GM18868 (cell line): ENCODE data around the gene COMMD1.
"Not testable (repeated sequence)": the region's sequence is repeated elsewhere in the genome, so short reads cannot be mapped to it uniquely, and the experiment has no call there.

Experiments used
- ATAC-seq: cut with Tn5 transposase; IDR thresholded peaks from one replicate; pipeline ENCODE4 v1.9.1; 2021; ENCODE audit warnings: mild to moderate bottlenecking, moderate library complexity; ENCODE audit not compliant: unreplicated experiment

COMMD1 gene

DNA sequence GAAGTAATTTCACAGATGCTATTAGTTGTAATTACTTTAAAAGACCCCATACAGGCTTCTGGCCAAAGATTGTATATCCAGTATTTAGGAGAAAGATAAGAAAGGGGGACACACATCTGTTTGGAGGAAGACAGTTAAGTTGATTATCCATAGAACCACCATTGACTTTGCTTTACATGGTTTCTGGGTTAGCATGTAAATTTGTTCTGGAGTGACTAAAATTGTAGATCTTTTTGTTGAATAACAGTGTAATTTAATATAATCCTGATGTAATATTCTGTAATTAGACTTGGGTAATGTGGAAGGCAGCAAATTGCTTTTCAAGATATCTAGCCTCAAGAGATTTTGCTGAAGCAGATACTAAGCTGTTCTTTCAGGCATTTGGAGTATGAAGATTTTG is 17.2 kb downstream of the COMMD1 start:
- ATAC-seq: no peak

- ATAC-seq: no peak
These were observed 19.6 kb downstream of the COMMD1 start for GRCh38 chr2:61924895-61925663.

- ATAC-seq: no peak
These were observed 21.3 kb downstream of the COMMD1 start for GRCh38 chr2:61926531-61927477.

DNA sequence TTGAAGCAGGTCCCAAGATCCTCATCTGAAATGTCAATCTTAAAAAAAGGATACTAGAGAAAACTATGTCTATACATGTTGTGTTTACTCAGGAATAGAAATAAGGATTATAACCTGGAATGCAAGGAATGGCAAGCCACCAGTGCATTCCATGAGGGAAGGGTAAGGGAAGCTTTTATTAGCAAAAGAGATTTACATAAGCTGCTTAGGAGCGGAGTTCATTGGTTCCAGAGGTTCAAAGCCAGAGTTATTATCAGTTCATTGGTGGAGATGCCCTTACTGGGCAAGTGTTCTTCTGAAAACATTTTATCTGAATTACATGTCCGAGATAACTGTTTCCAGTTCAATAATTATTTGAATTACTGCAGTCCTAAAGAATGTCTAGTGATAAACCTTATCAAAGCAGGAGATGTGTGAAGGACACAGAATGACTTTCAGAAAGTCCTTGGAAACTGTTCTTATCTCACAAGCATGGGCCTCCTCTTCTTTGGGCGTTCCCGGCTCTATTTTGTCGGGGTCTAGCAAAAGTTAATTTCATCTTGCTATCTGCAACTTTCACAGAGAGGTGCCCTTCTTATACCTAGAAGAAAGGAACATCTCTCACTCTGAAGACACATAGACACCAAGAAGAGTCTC is 23.5 kb downstream of the COMMD1 start:
- ATAC-seq: no peak

DNA sequence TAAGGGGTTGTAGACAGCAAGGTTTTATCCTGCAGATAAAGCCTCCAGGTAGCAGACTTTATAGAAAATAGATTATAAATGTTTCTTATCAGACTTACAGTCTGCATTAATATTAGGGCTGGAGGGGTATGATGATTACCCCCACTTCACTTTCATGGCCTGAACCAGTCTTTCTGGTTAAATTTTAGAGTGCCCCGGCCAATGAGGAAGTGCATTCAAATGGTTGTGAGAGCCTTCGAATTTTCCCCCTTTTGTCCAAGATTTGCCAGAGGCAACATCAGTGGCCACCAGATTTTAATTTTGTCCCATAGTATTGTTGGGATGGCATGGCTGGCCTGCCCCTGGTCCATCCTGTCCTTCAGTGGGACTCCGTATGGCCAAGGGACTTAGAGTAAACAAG is 31.6 kb downstream of the COMMD1 start:
- no peak for ATAC-seq

GRCh38 chr2:61937886-61938285 is 32.4 kb downstream of the COMMD1 start:
- ATAC-seq: no peak

DNA sequence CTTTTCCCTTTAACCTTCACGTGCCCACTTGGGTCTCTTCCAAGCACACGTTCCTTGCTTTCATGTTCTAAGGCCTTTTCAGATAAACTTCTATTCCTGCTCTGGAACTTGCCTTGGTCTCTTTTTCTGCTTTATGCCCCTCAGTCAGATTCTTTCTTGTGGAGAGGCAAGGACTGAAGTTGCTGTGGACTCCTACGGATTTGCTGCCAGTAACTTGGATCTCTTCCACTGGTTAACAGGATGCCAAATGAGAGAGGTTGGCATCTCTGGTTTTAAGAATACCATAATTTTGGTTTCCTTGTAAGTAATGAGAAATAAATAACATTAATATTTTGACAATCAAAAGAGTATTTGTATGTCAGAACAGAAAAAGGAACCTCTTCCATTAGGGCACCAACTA is 33.0 kb downstream of the COMMD1 start:
- ATAC-seq: no peak

- no peak for ATAC-seq
These were observed 37.8 kb downstream of the COMMD1 start for GRCh38 chr2:61943251-61943650.

DNA sequence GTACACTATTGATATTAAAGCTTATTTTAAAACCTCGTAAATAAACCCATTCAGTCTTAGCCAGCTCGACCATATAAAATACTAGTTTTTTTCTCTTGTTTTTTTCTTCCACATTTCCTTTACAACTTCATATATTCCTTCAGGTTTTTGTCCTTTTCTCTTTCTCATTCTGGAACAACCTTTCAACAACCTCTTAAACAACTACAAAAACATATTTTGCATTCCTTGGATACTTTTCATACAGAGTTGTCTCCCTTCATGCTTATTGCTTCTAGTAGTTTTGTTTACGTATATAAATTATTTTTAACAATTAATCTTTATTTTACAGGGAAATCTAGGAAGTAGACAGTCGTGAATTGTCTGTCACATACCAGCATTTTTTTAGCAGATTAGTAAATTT is 41.2 kb downstream of the COMMD1 start:
- no peak for ATAC-seq

GRCh38 chr2:61948661-61949457 is 43.4 kb downstream of the COMMD1 start:
- no peak for ATAC-seq

- no peak for ATAC-seq
These were observed 43.9 kb downstream of the COMMD1 start for GRCh38 chr2:61949458-61949713.

DNA sequence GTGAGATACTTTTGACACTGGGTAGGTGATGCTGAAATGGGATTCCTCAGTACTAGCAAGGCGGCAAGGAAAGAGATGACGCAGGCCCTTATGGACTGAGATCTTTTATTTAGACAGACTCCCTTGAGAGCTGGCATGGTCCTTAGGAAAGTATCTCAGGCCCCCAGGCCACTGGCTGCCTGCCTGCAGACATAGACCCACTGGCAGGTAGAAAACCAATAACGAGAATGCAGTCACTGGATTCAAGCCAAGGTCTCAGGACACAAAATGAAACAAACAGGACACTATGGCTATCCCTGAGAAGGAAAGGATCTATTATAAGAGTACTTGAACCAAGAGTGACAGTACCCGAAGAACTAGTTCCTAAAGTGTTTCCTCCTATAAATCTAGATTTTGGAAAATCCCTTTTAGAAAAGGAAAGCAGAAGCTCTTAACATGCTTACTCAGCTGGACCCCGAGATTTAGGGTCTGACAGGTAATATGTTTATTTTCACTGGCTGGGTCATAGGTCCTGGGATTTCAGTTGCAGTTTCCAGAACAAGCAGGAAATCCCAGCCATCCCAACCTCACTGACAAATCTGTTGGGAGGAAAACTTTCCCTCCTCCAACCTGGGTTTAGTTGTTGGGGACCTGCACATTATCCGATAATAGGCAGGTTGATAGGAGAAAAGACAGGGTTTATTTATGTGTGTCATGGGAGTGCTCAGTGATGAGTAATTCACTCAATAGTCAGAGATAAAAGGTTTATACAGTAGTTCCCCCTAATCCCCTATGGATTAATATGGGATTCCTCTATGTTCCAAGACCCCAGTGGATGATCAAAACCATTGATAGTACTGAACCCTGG is 44.5 kb downstream of the COMMD1 start:
- no peak for ATAC-seq

GRCh38 chr2:61950571-61951315 is 45.3 kb downstream of the COMMD1 start:
- no peak for ATAC-seq

DNA sequence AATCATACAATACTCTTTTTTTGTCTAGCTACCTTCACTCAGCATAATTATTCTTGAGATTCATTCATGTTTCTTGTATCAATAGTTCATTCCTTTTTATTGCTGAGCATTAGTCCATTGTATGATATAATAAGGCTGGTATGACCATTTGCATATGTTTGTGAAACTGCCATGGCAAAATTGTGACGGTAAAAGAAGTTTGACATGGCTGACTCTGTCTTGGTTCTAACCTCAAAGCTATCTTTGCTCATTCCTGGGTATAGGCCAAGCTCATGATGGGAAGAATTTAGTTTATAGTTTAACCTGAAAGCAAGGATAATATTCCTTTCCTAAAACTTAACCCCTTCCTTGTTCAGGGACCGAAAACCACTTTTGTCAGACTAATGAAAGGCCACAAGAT is 46.4 kb downstream of the COMMD1 start:
- ATAC-seq: no peak

- ATAC-seq: no peak
These were observed 46.8 kb downstream of the COMMD1 start for GRCh38 chr2:61952288-61952687.

DNA sequence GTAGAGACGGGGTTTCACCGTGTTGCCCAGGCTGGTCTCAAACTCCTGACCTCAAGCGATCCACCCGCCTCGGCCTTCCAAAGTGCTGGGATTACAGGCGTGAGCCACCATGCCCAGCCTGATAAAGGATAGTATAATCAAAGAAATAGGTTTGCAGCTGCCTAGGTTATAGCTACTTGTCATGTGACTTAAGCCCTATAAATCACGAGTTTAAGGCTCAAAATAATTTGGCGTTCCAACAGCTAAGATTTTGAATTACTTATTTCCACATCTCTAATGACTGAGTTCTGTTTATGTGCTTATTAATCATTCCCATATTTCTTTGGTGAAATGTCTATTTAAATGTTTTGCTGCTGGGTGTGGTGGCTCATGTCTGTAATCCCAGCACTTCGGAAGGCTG is 49.4 kb downstream of the COMMD1 start:
- not testable (repeated sequence) for ATAC-seq

GRCh38 chr2:61959381-61960293 is 54.2 kb downstream of the COMMD1 start:
- no peak for ATAC-seq

- ATAC-seq: no peak
These were observed 55.9 kb downstream of the COMMD1 start for GRCh38 chr2:61961231-61961901.
